Right kidney (tissue), 9 donors: ENCODE data around the gene PBLD.

ENCODE experiments used
- DNase-seq: peaks from one replicate; pipeline ENCODE4 v3.0.0-alpha.2; 2016
- long read RNA-seq, 8 donors: transcript quantifications; one replicate each; lab custom pipeline, GENCODE V29; 2026

PBLD gene
- long read RNA-seq, donor 1, partial matches to known transcripts = 244 of 312 reads
- long read RNA-seq, donor 1, other reads (novel, unspliced or antisense) = 66 of 312 reads
- long read RNA-seq, donor 2, partial matches to known transcripts = 8 of 11 reads
- long read RNA-seq, donor 2, other reads (novel, unspliced or antisense) = 0 of 11 reads
- long read RNA-seq, donor 3, partial matches to known transcripts = 8 of 11 reads
- long read RNA-seq, donor 3, other reads (novel, unspliced or antisense) = 0 of 11 reads
- long read RNA-seq, donor 4, partial matches to known transcripts = 233 of 282 reads
- long read RNA-seq, donor 4, other reads (novel, unspliced or antisense) = 49 of 282 reads
- long read RNA-seq, donor 5, partial matches to known transcripts = 255 of 333 reads
- long read RNA-seq, donor 5, other reads (novel, unspliced or antisense) = 77 of 333 reads
- long read RNA-seq, donor 6, partial matches to known transcripts = 152 of 207 reads
- long read RNA-seq, donor 6, other reads (novel, unspliced or antisense) = 54 of 207 reads
- long read RNA-seq, donor 7, partial matches to known transcripts = 25 of 27 reads
- long read RNA-seq, donor 7, other reads (novel, unspliced or antisense) = 0 of 27 reads
- long read RNA-seq, donor 8, partial matches to known transcripts = 199 of 240 reads
- long read RNA-seq, donor 8, other reads (novel, unspliced or antisense) = 38 of 240 reads

GRCh38 chr10:68332259-68333057, at the start of gene PBLD:
PBLD (minus strand) TSS chr10:68332928; CDS start chr10:68306844, 26,084 bp downstream.
- peak; percentile 98 for DNase-seq

- no peak for DNase-seq
Measured at GRCh38 chr10:68371604-68372003, 38.9 kb upstream of the PBLD start.

DNA sequence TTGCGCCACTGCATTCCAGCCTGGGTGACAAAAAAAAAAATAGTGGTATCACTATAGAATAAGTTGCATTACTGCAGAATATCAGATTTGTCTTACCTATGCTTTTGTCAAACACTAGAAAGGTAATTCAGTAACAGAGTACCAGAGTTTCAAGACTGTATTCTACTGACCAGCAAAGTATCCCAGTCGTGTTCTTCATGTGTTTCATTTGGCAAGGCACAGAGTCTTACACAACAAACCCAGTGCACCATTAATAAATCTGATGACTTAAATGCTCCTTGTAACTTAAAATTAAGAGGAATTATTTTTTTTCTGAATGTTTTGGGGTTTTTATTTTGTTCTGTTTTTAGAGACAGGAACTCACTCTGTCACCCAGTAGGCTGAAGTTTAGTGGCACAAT, 34.4 kb upstream of the PBLD start:
- no peak for DNase-seq

- DNase-seq = no peak
Measured at GRCh38 chr10:68366600-68366999, 33.9 kb upstream of the PBLD start.

DNA sequence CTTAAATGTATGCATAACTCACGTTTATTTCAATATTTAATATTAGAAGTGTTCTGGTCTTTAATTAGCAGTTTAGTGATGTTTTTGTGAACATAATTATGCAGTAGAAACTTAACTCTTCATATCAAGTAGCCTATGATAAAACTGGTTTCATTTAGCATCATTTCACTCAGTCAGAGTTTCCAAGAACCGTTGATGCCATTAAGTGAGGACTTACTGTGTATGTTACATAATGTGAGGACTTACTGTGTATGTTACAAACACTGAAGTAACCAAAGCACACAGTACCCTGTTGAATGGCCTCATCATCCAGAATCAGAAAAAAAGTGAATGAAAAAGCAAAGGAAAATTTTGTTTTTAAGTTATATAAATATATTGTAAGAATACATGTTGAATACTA, 32.9 kb upstream of the PBLD start:
- no peak for DNase-seq

- no peak for DNase-seq
Measured at GRCh38 chr10:68364101-68364886, 31.6 kb upstream of the PBLD start.

DNA sequence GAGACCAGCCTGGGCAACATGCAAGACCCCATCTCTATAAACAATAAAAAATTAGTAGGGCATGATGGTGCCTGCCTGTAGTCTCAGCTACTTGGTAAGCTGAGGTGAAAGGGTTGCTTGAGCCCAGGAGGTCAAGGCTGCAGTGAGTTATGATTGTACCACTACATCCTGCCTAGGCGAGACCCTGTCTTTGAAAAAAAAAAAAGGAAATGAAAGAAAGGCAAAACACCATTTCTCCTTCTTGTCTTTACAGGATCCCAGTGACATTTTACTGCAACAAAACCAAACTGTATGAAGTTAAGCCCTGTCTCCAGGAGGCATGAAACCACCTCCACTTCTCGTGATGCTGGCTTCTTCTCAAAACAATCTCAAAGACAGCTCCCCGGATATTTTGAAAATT, 29.9 kb upstream of the PBLD start:
- DNase-seq = no peak

GRCh38 chr10:68359189-68359588, 26.5 kb upstream of the PBLD start:
- DNase-seq = no peak

DNA sequence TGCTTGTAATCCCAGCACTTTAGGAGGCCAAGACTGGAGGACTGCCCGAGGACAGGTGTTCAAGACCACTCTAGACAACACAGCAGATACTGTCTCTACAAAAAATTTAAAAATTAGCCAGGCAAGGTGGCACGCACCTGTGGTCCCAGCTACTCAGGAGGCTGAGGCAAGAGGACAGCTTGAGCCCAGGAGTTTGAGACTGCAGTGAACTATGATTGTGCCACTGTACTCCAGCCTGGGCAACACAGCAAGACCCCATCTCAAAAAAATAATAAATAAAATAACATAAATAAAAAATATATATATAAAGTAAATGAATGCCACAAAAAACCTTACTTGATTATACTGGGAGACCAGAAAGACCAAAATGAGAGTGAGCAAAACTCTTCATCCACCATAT, 20.8 kb upstream of the PBLD start:
- DNase-seq = no peak

GRCh38 chr10:68348265-68348741, 15.6 kb upstream of the PBLD start:
- no peak for DNase-seq

DNA sequence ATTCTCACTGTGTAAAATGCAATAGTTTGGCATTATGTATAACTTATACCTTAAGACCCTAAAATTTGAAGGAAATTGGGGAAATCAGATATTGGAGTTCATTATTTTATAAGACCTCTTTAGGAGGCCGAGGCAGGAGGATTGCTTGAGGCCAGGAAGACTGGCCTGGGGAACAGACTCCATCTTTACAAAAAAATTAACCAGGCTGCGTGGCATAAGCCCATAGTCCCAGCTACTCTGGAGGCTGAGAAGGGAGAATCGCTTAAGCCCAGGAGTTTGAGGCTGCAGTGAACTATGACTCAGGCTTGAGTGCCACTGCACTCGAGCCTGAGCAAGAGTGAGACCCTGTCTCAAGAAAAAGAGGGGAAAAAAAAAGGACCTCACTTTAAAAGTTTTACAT, 14.0 kb upstream of the PBLD start:
- DNase-seq = no peak

- no peak for DNase-seq
Measured at GRCh38 chr10:68345621-68346020, 12.9 kb upstream of the PBLD start.

- DNase-seq = no peak
Measured at GRCh38 chr10:68342909-68343516, 10.3 kb upstream of the PBLD start.

GRCh38 chr10:68340358-68341080, 7.8 kb upstream of the PBLD start:
- no peak for DNase-seq

DNA sequence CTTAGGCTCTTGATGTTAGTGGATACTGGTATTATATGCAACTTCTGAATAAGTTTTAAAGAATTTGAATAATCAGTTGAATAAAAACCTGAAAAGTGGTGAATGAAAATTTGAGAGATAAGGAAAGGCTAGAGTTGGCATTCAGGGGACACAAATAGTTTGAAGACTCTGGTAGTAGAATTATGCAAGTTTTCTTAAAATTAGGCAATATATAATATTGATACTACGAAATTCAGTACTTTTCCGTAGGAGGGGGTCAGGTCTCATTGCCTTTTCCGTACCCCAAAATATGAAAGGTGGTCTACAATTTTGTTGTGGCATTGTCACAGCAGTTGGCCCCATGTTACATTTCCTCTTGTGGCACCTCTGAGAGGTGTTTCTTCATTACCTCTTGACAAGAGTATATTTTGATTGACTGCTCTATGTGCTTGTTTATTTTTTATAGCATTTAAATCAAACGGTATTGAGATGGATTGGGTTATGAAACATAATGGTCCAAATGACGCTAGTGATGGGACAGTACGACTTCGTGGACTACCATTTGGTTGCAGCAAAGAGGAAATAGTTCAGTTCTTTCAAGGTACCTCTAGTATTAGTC, 4.1 kb upstream of the PBLD start:
- no peak for DNase-seq

DNA sequence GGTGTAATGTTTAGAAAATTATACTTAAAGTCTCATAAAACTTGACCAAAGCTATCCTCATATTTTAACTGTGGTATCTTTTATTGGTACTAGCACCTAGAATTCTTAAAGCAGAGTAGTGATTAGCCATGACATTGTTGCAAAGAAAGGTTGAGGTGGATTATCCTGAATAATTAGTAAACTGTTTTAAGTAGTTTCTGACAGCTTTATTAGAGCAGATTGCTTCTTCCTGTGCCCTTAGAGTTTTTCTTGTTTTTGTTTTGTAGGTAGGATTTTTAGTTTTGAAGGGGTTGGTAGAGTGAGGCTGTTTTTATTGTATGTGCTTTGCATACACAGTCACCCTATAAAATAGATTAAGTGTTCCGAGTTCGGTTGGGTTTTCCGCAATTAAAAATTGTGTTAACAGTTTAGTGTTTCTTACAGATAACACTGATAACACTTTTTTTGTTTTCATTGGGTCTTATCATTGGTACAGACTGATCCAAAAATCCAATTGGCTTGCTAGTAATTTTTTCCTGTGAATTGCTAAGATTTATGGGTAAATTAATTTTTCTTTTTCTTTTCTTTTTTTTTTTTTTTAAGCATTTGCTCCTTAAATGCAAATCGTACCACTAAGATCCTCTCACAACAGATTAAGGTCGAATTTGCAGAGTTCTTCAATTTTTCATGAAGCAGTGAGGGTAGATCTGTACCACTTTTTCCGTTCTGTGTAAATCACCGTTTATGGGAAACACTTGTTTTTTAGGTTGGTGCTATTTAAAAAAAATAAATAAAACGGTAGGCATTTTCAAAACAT, 2.1 kb upstream of the PBLD start:
- DNase-seq = no peak

GRCh38 chr10:68333440-68334431, 1.0 kb upstream of the PBLD start:
- DNase-seq = peak; percentile 8

DNA sequence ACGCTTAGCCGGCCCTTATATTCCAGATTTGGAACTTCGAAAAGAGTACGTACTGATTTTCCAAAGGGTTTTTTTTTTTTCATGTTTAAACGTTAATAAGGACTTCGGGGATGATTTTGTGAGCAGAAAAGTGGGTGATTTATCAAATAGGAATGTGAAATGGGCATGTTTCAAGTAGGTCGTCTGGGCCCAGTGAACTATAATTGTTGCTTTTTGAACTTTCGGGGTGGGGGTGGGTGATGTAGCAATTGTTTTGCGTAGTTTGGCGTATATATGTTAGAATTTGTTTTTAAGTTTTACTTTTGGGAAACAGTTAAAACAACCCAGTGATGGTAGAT, 299 bp upstream of the PBLD start:
- no peak for DNase-seq
